Measurements from ENCODE around the gene CFAP74.

CFAP74 gene

GRCh38 chr1:2019571-2020309, 16.2 kb upstream of the CFAP74 start:
- no peak for DNase-seq

GRCh38 chr1:2019172-2019543, 15.6 kb upstream of the CFAP74 start, which contains the start of gene GABRD:
Gene GABRD, plus strand, starts transcription at chr1:2019345. Its CDS starts 79 bp downstream, at chr1:2019424.
- DNase-seq, result no peak

- DNase-seq, result no peak
These were observed 14.9 kb upstream of the CFAP74 start for GRCh38 chr1:2018217-2019171.

GRCh38 chr1:2016123-2016522, 12.5 kb upstream of the CFAP74 start:
- DNase-seq, result no peak

GRCh38 chr1:2014741-2015735, 11.5 kb upstream of the CFAP74 start:
- no peak for DNase-seq

- DNase-seq, result no peak
These were observed 10.6 kb upstream of the CFAP74 start for GRCh38 chr1:2014181-2014580.

- DNase-seq, result no peak
These were observed 5.8 kb upstream of the CFAP74 start for GRCh38 chr1:2009101-2010053.

GRCh38 chr1:2004856-2005255, 1.3 kb upstream of the CFAP74 start:
- DNase-seq, result no peak

GRCh38 chr1:2001773-2002411, 1.7 kb downstream of the CFAP74 start:
- DNase-seq, result no peak

GRCh38 chr1:2000850-2001249, 2.7 kb downstream of the CFAP74 start:
- DNase-seq, result no peak

- no peak for DNase-seq
These were observed 3.2 kb downstream of the CFAP74 start for GRCh38 chr1:2000432-2000831.

- no peak for DNase-seq
These were observed 6.0 kb downstream of the CFAP74 start for GRCh38 chr1:1997576-1997975.

- DNase-seq, result no peak
These were observed 7.4 kb downstream of the CFAP74 start for GRCh38 chr1:1996207-1996651.

GRCh38 chr1:1994536-1994935, 9.1 kb downstream of the CFAP74 start:
- no peak for DNase-seq

GRCh38 chr1:1990222-1990621, 13.4 kb downstream of the CFAP74 start:
- DNase-seq, result no peak

GRCh38 chr1:1989789-1990188, 13.8 kb downstream of the CFAP74 start:
- no peak for DNase-seq

- no peak for DNase-seq
These were observed 14.5 kb downstream of the CFAP74 start for GRCh38 chr1:1989102-1989542.

GRCh38 chr1:1988061-1988945, 15.3 kb downstream of the CFAP74 start:
- no peak for DNase-seq

GRCh38 chr1:1987142-1987510, 16.5 kb downstream of the CFAP74 start:
- no peak for DNase-seq
